GM19452 (cell line): ENCODE results near the gene POLRMT.
"Not testable (repeated sequence)": the region's sequence is repeated elsewhere in the genome, so short reads cannot be mapped to it uniquely, and the experiment has no call there.

ENCODE experiments used
- ATAC-seq: cut with Tn5 transposase; IDR thresholded peaks from one replicate; pipeline ENCODE4 v1.9.1; 2021; ENCODE audit not compliant: unreplicated experiment

The POLRMT gene

GRCh38 chr19:629515-629914 lies 3.8 kb downstream of the POLRMT start:
- not testable (repeated sequence) for ATAC-seq

- ATAC-seq: no peak
Measured at GRCh38 chr19:628168-628567, 5.2 kb downstream of the POLRMT start.

GRCh38 chr19:626566-626965 lies 6.8 kb downstream of the POLRMT start:
- not testable (repeated sequence) for ATAC-seq

DNA sequence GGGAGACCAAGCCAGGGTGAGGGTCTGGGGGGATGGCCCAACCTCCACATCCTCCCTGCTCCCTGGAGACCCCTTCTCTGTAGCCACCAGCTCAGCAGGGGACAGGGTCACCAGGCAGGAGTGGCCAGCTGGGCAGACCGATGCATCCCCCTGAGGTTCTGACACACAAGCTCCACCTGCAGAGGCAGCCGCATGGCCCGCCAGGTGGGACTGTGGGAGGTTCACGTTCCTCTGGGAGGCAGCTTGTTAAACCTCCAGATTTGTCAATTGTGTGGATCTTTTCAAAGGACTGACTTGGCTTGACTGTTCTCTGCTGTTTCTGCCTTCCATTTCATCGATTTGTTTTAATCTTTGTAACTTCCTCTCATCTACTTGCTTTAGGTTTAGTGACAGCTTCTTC lies 8.1 kb downstream of the POLRMT start:
- no peak for ATAC-seq

GRCh38 chr19:624433-625109 lies 8.8 kb downstream of the POLRMT start:
- ATAC-seq: no peak

GRCh38 chr19:623974-624373 lies 9.4 kb downstream of the POLRMT start:
- no peak for ATAC-seq

- ATAC-seq: no peak
Measured at GRCh38 chr19:623175-623916, 10.0 kb downstream of the POLRMT start.

- ATAC-seq: no peak
Measured at GRCh38 chr19:622666-623065, 10.7 kb downstream of the POLRMT start.

GRCh38 chr19:621819-622218 lies 11.5 kb downstream of the POLRMT start:
- ATAC-seq: no peak

DNA sequence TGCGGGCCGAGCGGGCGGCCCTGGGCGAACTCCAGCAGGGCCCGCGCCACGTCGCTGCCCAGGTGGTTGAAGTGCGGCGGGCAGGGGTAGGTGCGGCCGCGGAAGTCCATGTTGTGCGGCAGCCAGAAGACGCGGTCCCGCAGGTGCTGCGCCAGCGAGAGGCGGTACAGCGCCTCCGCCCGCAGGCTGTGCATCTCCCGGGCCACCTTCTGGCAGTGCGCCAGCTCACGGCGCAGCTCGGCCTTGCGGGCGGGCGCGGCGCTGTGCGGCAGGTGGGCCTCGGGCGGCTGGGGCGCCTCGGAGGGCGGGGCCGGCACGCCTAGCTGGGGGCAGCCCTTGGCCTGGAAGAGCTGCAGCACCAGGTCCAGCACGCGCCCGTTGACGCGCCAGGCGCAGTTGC lies 12.1 kb downstream of the POLRMT start:
- not testable (repeated sequence) for ATAC-seq

DNA sequence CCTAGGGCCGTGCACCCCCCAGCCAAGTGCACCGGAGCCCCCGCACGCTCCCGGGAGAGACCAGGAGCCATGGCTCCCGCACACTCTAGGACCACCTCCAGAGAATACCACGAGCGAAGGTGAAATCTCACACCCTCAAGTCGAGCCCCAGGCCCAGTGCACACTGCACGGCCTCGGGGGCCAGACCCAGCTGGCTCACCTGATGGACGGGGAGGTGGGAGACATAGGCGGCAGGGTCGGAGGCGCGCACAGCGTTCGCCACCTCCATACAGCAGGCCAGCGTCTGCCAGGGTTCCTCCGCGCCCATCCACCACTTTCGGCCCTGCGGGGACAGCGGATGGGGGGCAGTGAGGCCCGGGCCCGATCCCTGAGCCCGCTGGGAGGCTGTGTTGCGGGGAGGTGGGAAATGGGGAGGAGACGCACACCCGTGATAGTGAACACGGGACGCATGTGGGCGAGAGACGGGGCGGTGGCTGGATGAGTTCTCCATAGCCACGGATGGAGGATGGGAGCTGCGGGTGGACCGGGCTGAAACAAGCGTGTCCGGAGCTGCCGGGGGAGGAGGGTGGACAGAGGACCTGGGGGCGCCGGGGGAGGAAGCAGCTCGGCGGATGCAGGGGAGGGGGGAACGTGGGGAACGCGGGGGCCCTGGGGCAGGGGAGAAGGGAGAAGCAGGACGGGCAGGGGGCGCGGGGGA lies 13.0 kb downstream of the POLRMT start:
- ATAC-seq: no peak

DNA sequence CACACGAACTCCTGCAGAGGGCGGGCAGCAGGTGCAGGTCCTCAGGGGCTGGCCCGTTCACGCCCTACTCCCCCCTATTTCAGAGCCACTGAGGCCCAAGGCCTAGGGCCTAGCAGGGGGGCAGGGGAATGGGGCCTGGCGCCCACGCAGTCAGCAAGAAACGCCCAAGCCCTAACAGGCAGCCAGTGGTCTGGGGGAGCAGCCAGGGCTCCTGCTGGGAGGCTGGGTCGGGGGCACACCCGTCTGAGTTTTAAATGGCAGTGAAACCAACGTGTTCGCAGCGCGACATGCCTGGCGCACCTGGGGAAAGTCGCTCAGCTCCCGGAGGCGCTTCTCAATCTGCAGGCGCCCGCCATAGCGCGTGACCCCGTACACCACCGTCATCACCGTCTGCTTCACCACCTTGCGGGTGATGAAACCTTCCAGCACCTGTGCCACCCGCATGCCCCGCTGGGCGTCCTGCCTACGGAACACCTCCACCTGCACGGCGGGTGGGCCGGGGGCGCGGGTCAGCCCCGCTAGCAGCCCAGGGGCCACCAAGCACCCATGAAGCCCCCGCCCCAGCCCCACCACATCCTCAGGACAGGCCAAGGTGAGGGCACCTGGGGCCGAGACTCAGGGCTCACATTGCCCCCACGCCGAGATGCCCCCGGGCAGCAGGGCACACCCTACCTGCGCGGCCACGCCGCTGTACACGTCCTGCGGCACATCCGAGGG lies 13.9 kb downstream of the POLRMT start:
- ATAC-seq: no peak

DNA sequence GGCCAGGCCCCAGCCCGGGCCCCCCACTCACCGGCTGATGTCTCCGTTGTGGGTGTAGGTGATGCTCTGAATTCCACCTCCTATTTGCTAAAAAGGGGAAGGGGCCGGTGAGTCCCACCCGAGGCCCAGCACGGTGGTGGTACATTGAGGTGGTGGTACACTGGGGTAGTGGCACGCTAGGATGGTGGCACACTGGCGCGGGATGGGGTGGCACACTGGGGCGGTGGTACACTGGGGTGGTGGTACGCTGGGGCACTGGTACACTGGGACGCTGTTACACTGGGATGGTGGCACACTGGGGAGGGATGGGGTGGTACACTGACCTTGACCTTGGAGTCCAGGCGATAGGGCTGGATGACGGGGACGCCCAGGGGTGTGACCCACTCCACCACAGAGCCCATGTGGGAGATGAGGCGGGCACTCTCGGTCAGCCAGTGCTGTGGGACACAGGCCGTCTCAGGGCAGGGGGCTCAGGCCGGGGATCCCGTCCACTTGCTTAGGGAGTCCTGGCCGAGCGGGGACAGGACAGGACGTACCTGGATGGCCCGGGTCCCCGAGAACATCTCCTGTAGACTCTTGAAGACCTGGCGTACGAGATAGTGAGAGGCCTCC lies 14.6 kb downstream of the POLRMT start:
- no peak for ATAC-seq

GRCh38 chr19:618247-618619 lies 15.1 kb downstream of the POLRMT start:
- ATAC-seq: no peak

- ATAC-seq: no peak
Measured at GRCh38 chr19:617551-618246, 15.6 kb downstream of the POLRMT start.

- ATAC-seq: no peak
Measured at GRCh38 chr19:616747-617526, 16.4 kb downstream of the POLRMT start.

- ATAC-seq: no peak
Measured at GRCh38 chr19:616062-616700, 17.2 kb downstream of the POLRMT start.

- no peak for ATAC-seq
Measured at GRCh38 chr19:615619-616018, 17.7 kb downstream of the POLRMT start.
